NCI-H1436 (cell line): Measurements from ENCODE around the gene BTG2.
A peak's percentile ranks its signal among the peaks of the same experiment; 100 is the strongest.
"Not testable (repeated sequence)": the region's sequence is repeated elsewhere in the genome, so short reads cannot be mapped to it uniquely, and the experiment has no call there.

Source experiments
- DNase-seq: peaks from one replicate; lab custom pipeline; 2025; lab: John Stamatoyannopoulos, UW

BTG2 gene

GRCh38 chr1:203304919-203305808 lies at the start of gene BTG2:
Gene BTG2, plus strand, starts transcription at chr1:203305519. Its CDS starts 88 bp downstream, at chr1:203305607.
- peak; percentile 96 for DNase-seq

GRCh38 chr1:203256636-203257035 lies 48.7 kb upstream of the BTG2 start:
- not testable (repeated sequence) for DNase-seq

- DNase-seq = no peak
These were observed 41.8 kb upstream of the BTG2 start for GRCh38 chr1:203263496-203263895.

GRCh38 chr1:203264052-203264501 lies 41.2 kb upstream of the BTG2 start:
- DNase-seq = no peak

GRCh38 chr1:203265541-203265940 lies 39.8 kb upstream of the BTG2 start:
- DNase-seq = no peak

- DNase-seq = not testable (repeated sequence)
These were observed 39.2 kb upstream of the BTG2 start for GRCh38 chr1:203266140-203266539.

GRCh38 chr1:203267347-203267846 lies 37.9 kb upstream of the BTG2 start:
- DNase-seq = peak; percentile 95

- no peak for DNase-seq
These were observed 37.4 kb upstream of the BTG2 start for GRCh38 chr1:203267912-203268311.

GRCh38 chr1:203268901-203269653 lies 36.2 kb upstream of the BTG2 start:
- DNase-seq = peak; percentile 90

GRCh38 chr1:203269654-203270020 lies 35.7 kb upstream of the BTG2 start:
- no peak for DNase-seq

GRCh38 chr1:203270448-203270847 lies 34.9 kb upstream of the BTG2 start:
- no peak for DNase-seq

GRCh38 chr1:203271018-203271743 lies 34.1 kb upstream of the BTG2 start:
- DNase-seq = peak; percentile 61

GRCh38 chr1:203271962-203272632 lies 33.2 kb upstream of the BTG2 start:
- no peak for DNase-seq

GRCh38 chr1:203272633-203273205 lies 32.6 kb upstream of the BTG2 start:
- DNase-seq = no peak

GRCh38 chr1:203273206-203273868 lies 32.0 kb upstream of the BTG2 start:
- peak; percentile 98 for DNase-seq

- peak; percentile 50 for DNase-seq
These were observed 31.3 kb upstream of the BTG2 start for GRCh38 chr1:203273869-203274602.

- DNase-seq = no peak
These were observed 30.5 kb upstream of the BTG2 start for GRCh38 chr1:203274603-203275381.

GRCh38 chr1:203275656-203276272 lies 29.6 kb upstream of the BTG2 start:
- no peak for DNase-seq

- DNase-seq = no peak
These were observed 28.9 kb upstream of the BTG2 start for GRCh38 chr1:203276408-203276807.
